C4-2B (cell line): ENCODE results near the gene RPL29.

Experiments
- H3K27ac ChIP-seq: fragments of 450-650 bp; 2 replicates; pipeline ENCODE4 v1.5.1; 2017
- ZFX ChIP-seq: fragments of 450-650 bp; IDR thresholded peaks from 2 replicates; pipeline ENCODE4 v1.6.1; 2017
- TF ChIP-seq, protein P1 (sequence below): fragments of 450-650 bp; conservative IDR thresholded peaks from 2 replicates; pipeline ENCODE4 v1.5.1; 2017; ENCODE audit warnings: mild to moderate bottlenecking

Gene RPL29

DNA sequence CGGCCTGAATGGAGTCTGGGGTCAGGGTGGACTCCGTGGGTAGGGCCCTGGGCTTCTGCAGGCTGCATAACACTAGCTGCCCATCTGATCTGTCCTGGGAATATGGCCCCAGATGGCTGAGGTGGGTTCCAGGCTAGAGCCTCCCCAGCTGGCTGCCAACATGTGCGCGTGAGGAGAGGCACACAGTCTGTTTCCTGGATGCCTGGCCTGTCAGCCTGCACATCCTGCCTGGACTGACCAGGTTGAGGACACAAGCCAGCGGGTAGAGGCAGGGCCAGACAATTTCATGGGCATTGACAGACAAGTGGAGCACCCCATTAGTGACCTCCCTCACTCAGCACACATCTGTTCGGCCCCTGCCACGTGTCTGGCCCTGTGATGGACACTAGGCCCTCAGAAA is 29.8 kb upstream of the RPL29 start:
- H3K27ac ChIP-seq: no peak overlapping the region
- no peak for TF ChIP-seq ZFX
- TF ChIP-seq, protein P1, sequence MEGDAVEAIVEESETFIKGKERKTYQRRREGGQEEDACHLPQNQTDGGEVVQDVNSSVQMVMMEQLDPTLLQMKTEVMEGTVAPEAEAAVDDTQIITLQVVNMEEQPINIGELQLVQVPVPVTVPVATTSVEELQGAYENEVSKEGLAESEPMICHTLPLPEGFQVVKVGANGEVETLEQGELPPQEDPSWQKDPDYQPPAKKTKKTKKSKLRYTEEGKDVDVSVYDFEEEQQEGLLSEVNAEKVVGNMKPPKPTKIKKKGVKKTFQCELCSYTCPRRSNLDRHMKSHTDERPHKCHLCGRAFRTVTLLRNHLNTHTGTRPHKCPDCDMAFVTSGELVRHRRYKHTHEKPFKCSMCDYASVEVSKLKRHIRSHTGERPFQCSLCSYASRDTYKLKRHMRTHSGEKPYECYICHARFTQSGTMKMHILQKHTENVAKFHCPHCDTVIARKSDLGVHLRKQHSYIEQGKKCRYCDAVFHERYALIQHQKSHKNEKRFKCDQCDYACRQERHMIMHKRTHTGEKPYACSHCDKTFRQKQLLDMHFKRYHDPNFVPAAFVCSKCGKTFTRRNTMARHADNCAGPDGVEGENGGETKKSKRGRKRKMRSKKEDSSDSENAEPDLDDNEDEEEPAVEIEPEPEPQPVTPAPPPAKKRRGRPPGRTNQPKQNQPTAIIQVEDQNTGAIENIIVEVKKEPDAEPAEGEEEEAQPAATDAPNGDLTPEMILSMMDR: no peak

- no peak overlapping the region for H3K27ac ChIP-seq
- TF ChIP-seq ZFX: no peak
- TF ChIP-seq, protein P1: no peak
Observed at GRCh38 chr3:52024765-52025452, 29.2 kb upstream of the RPL29 start.

- H3K27ac ChIP-seq: no peak overlapping the region
- no peak for TF ChIP-seq ZFX
- TF ChIP-seq, protein P1: no peak
Observed at GRCh38 chr3:52023860-52024764, 28.4 kb upstream of the RPL29 start.

DNA sequence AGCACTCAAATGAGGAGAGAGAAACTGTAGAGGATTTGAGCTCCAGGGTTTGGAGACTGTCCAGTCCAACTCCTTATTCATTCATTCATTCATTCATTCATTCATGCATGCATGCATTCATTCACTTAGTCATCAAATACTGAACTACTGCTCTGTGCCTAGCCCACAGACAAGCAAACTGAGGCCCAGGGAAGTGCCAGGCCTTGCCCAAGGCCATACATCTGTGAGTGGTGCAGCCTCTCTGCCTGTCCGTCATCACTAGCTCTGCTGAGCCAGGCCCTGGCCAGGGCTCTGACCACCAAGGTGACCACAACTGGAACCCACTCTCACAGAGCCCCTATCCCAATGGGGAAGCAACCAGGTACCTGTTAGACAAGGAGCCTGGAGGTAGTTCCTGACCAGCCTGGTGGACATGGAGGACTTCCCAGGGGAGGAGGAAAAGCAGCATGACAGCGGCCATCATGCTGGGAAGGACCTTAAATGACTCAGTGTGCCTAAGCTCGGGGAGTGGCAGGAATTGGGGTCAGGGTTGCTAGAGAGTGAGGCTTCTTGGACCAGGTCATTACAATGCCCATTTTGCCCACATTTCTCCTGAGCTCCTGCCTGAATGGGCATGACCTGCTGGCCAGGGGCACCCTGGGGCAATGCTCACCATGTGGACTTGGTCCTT is 27.5 kb upstream of the RPL29 start:
- H3K27ac ChIP-seq: no peak overlapping the region
- TF ChIP-seq, protein P1: no peak
- TF ChIP-seq ZFX: no peak

GRCh38 chr3:52022323-52023100 is 26.8 kb upstream of the RPL29 start:
- no peak overlapping the region for H3K27ac ChIP-seq
- TF ChIP-seq ZFX: no peak
- TF ChIP-seq, protein P1: no peak

DNA sequence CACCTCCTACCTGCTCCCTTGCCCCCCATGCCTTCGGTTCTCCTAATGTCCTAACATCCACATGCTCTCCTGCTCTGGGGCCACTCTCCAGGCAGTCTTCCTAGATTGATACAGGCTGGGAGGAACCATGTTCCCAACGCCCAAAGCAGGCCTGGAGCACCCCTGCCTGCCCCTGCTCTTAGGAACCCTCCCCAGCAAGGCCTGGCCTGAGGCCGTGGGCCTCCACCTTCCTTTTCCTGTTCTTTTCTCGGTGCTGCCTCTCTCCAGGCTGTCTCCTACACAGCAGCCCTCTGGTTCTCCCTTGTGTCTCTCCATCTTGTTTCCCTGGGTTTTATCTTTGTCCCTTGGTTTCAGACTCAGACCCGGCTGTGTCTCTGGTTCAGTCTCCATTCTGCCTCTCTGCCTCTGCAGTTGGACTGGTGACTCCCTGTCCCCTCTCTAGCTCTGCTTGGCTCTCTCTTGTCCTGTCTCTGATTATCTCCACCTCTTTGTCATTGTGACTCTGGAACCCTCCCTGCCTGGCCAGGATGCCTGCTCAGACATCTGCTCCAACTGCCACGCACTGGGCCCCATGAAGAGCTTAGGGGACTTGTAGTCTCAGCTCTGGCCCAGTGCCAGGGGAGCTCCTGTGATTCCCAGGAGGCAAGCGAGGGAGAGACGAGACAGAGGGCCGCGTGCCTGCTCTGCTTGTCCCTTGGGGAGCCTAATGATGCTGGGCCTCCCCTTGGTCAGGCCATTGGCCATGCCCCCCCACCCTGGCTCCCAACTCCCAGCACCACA is 26.0 kb upstream of the RPL29 start:
- H3K27ac ChIP-seq: no peak overlapping the region
- TF ChIP-seq ZFX: no peak
- TF ChIP-seq, protein P1: no peak
